ENCODE results near the gene CCM2. TPM values are rescaled to one million over a fixed set of nuclear protein-coding genes. Genes with fewer than 3 reads are reported as not detected.

CCM2 gene
- total and polyA plus RNA-seq, 8 donors: 1.8 to 39.0 (median 26.6) TPM

GRCh38 chr7:44964384-44964830 is 35.6 kb upstream of the CCM2 start:
- Histone ChIP-seq H3K27ac (no peak overlapping the region), H3K27me3 (peaks cover 0 to 19% (median 16%) of the 10 kb centered on the region in 3 donors), H3K4me3 (no peak overlapping the region), H3K36me3 (peaks cover 0 to 3% (median 0%) of the 10 kb centered on the region in 4 donors), H3K9me3 (no peaks in the 10 kb centered on the region), H3K4me1 (peaks cover 11 to 14% (median 13%) of the 10 kb centered on the region in 4 donors)
- intact Hi-C loops (cut with DNase I; ENCODE audit: low total_unique reads): no loop called here
- WGBS, 5 donors: 79 to 87% (median 82%) methylated on average over 6 to 7 of the region's 7 CpGs
- TF ChIP-seq POLR2AphosphoS5 (IDR thresholded peaks at IDR 0.05) (no peak), POLR2A (IDR thresholded peaks at IDR 0.05) (no peak), CTCF (IDR thresholded peaks at IDR 0.05) (no peak), EP300 (IDR thresholded peaks at IDR 0.05) (no peak)
- peak in 1 of 2 donors; percentile 21 for DNase-seq

GRCh38 chr7:44964831-44965440 is 35.1 kb upstream of the CCM2 start:
- TF ChIP-seq POLR2AphosphoS5 (IDR thresholded peaks at IDR 0.05) (no peak), EP300 (IDR thresholded peaks at IDR 0.05) (no peak), CTCF (IDR thresholded peaks at IDR 0.05) (no peak), POLR2A (IDR thresholded peaks at IDR 0.05) (no peak)
- intact Hi-C loops (cut with DNase I; ENCODE audit: low total_unique reads): no loop called here
- Histone ChIP-seq H3K36me3 (peaks cover 0 to 3% (median 0%) of the 10 kb centered on the region in 4 donors), H3K4me1 (peaks cover 11 to 14% (median 13%) of the 10 kb centered on the region in 4 donors), H3K9me3 (no peaks in the 10 kb centered on the region), H3K4me3 (no peak overlapping the region), H3K27me3 (peaks cover 0 to 19% (median 16%) of the 10 kb centered on the region in 3 donors), H3K27ac (no peak overlapping the region)
- peak in 1 of 2 donors; percentile 3 for DNase-seq
- WGBS, 5 donors: 88 to 95% (median 92%) methylated on average over 4 to 13 of the region's 13 CpGs

GRCh38 chr7:44965441-44965903 is 34.5 kb upstream of the CCM2 start:
- Histone ChIP-seq H3K9me3 (no peaks in the 10 kb centered on the region), H3K4me3 (no peak overlapping the region), H3K27me3 (peaks cover 0 to 19% (median 16%) of the 10 kb centered on the region in 3 donors), H3K4me1 (peaks cover 11 to 14% (median 13%) of the 10 kb centered on the region in 4 donors), H3K36me3 (peaks cover 0 to 3% (median 0%) of the 10 kb centered on the region in 4 donors), H3K27ac (no peak overlapping the region)
- no peak for TF ChIP-seq POLR2A (IDR thresholded peaks at IDR 0.05)
- no peak for TF ChIP-seq EP300 (IDR thresholded peaks at IDR 0.05)
- TF ChIP-seq POLR2AphosphoS5 (IDR thresholded peaks at IDR 0.05): no peak
- TF ChIP-seq CTCF (IDR thresholded peaks at IDR 0.05): no peak
- WGBS, 5 donors: 94 to 96% (median 95%) methylated on average over 16 of the region's 16 CpGs; no CpG with 5 or more reads in 1 of the 5 donors
- DNase-seq: peak in 1 of 2 donors; percentile 2
- intact Hi-C loops (cut with DNase I; ENCODE audit: low total_unique reads): no loop called here

GRCh38 chr7:44965937-44966730 is 33.9 kb upstream of the CCM2 start:
- no peak overlapping the region for H3K4me3 ChIP-seq
- intact Hi-C loops (cut with DNase I; ENCODE audit: low total_unique reads): no loop called here
- TF ChIP-seq EP300 (IDR thresholded peaks at IDR 0.05) (no peak), CTCF (IDR thresholded peaks at IDR 0.05) (no peak), POLR2AphosphoS5 (IDR thresholded peaks at IDR 0.05) (no peak), POLR2A (IDR thresholded peaks at IDR 0.05) (no peak)
- 93 to 97% (median 94%) methylated on average over 13 to 18 of the region's 18 CpGs for WGBS, 5 donors
- H3K9me3 ChIP-seq: no peaks in the 10 kb centered on the region
- no peak overlapping the region for H3K27ac ChIP-seq
- peaks cover 11 to 14% (median 13%) of the 10 kb centered on the region in 4 donors for H3K4me1 ChIP-seq
- H3K27me3 ChIP-seq: peaks cover 0 to 19% (median 16%) of the 10 kb centered on the region in 3 donors
- peak in 1 of 2 donors; percentile 3 for DNase-seq
- peaks cover 0 to 3% (median 0%) of the 10 kb centered on the region in 4 donors for H3K36me3 ChIP-seq
